SK-N-SH (cell line): Measurements from ENCODE around the gene RNF4. TPM values are rescaled to one million over a fixed set of nuclear protein-coding genes. Genes with fewer than 3 reads are reported as not detected.

Source experiments
- CTCF ChIA-PET: fragments of 300-600, 350-600 bp; formaldehyde crosslinking; extraction: SDS; loops from one replicate; lab custom pipeline; 2021; lab: Yijun Ruan, JAX
- POLR2A ChIA-PET: fragments of 350-600 bp; sonication (Branson Sonifier 250); formaldehyde crosslinking; extraction: SDS; loops from one replicate; lab custom pipeline; 2020; ENCODE audit warnings: antibody characterized with exemption, inconsistent platforms; lab: Yijun Ruan, JAX
- DNase-seq: peaks from one replicate; pipeline ENCODE4 v3.0.0; 2012
- H2AFZ ChIP-seq: fragments of 200-600 bp; sonication (generic); 2 replicates; pipeline ENCODE4 v1.8.1; 2016; ENCODE audit warnings: antibody characterized with exemption, mild to moderate bottlenecking, low read depth
- H3F3A ChIP-seq: fragments of 200-600 bp; sonication (generic); replicated peaks from 2 replicates; pipeline ENCODE3; 2016; ENCODE audit warnings: antibody characterized with exemption, mild to moderate bottlenecking; ENCODE audit not compliant: insufficient read depth
- H3K27ac ChIP-seq, 2 experiments: fragments of 200-500 bp in 1 of 2; fragments of 200-600 bp in 1 of 2; sonication (Bioruptor generic) in 1 of 2; sonication (generic), shearing (Covaris generic) in 1 of 2; 2 replicates each; pipeline versions ENCODE4 v1.5.1 to v1.6.1; 2014 to 2016; ENCODE audit warnings: low read depth in 2 of 2, inconsistent platforms in 1 of 2, low read length in 1 of 2, mild to moderate bottlenecking in 1 of 2, mixed read lengths in 1 of 2
- H3K27me3 ChIP-seq: fragments of 200-600 bp; sonication (generic), shearing (Covaris generic); 2 replicates; pipeline ENCODE4 v1.6.1; 2016; ENCODE audit warnings: mixed run types; ENCODE audit not compliant: insufficient read depth
- H3K36me3 ChIP-seq, 2 experiments: fragments of 200-500 bp in 1 of 2; fragments of 200-600 bp in 1 of 2; sonication (Bioruptor generic) in 1 of 2; sonication (generic) in 1 of 2; replicated peaks in 1 of 2; 2 replicates each; pipeline versions ENCODE3 to v1.5.1; 2014 to 2016; ENCODE audit warnings: low read length in 1 of 2, mild to moderate bottlenecking in 1 of 2; ENCODE audit not compliant: insufficient read depth in 2 of 2, control insufficient read depth in 1 of 2
- H3K4me1 ChIP-seq, 2 experiments: fragments of 200-500 bp in 1 of 2; fragments of 200-600 bp in 1 of 2; sonication (Bioruptor generic) in 1 of 2; sonication (generic), shearing (Covaris generic) in 1 of 2; 2 replicates each; pipeline versions ENCODE4 v1.5.1 to v1.6.1; 2014 to 2016; ENCODE audit warnings: low read depth in 1 of 2, low read length in 1 of 2, mixed run types in 1 of 2; ENCODE audit not compliant: insufficient read depth in 2 of 2, control insufficient read depth in 1 of 2
- H3K4me2 ChIP-seq: fragments of 200-600 bp; sonication (generic), shearing (Covaris generic); 2 replicates; pipeline ENCODE4 v1.6.1; 2017; ENCODE audit warnings: mixed run types
- H3K4me3 ChIP-seq, 2 experiments: fragments of 200-500 bp in 1 of 2; fragments of 200-600 bp in 1 of 2; sonication (Bioruptor generic) in 1 of 2; sonication (generic), shearing (Covaris generic) in 1 of 2; 2 replicates each; pipeline versions ENCODE4 v1.5.1 to v1.8.1; 2014 to 2016; ENCODE audit warnings: low read depth in 2 of 2, inconsistent platforms in 1 of 2, low read length in 1 of 2, mild to moderate bottlenecking in 1 of 2, mixed read lengths in 1 of 2, moderate library complexity in 1 of 2
- H3K79me2 ChIP-seq: fragments of 200-600 bp; sonication (generic); 2 replicates; pipeline ENCODE4 v1.8.1; 2017; ENCODE audit warnings: mild to moderate bottlenecking; ENCODE audit not compliant: insufficient read depth
- H3K9ac ChIP-seq: fragments of 200-600 bp; sonication (generic); 2 replicates; pipeline ENCODE4 v1.6.1; 2017; ENCODE audit warnings: mixed run types
- H3K9me2 ChIP-seq: fragments of 200-600 bp; sonication (generic); 2 replicates; pipeline ENCODE4 v1.6.1; 2017; ENCODE audit warnings: mixed run types
- H3K9me3 ChIP-seq: fragments of 200-600 bp; sonication (generic); 2 replicates; pipeline ENCODE4 v1.6.1; 2017; ENCODE audit warnings: mixed run types, mild to moderate bottlenecking, moderate library complexity
- H4K20me1 ChIP-seq: fragments of 200-600 bp; sonication (generic); 2 replicates; pipeline ENCODE4 v1.6.1; 2017; ENCODE audit warnings: mild to moderate bottlenecking, mixed run types; ENCODE audit not compliant: insufficient read depth
- CTCF ChIP-seq: fragments of 200-600 bp; sonication (generic); IDR thresholded peaks from 2 replicates; pipeline ENCODE4 v1.6.1; 2017; ENCODE audit warnings: antibody characterized with exemption, mild to moderate bottlenecking, moderate library complexity
- ELF1 ChIP-seq: IDR thresholded peaks from 2 replicates; pipeline ENCODE4 v1.4.0; 2012
- EP300 ChIP-seq, 2 experiments: IDR thresholded peaks; 2 replicates each; pipeline versions ENCODE4 v1.4.0 to v1.6.1; 2012; ENCODE audit warnings: borderline replicate concordance in 1 of 2, low read depth in 1 of 2, low read length in 1 of 2
- EZH2phosphoT487 ChIP-seq: fragments of 200-600 bp; sonication (generic); IDR thresholded peaks from 2 replicates; pipeline ENCODE4 v1.6.1; 2017; ENCODE audit warnings: low read depth, mixed run types, mild to moderate bottlenecking, antibody characterized with exemption, moderate library complexity, borderline replicate concordance
- FOSL2 ChIP-seq: IDR thresholded peaks from 2 replicates; pipeline ENCODE4 v1.4.0; 2012; ENCODE audit warnings: low read depth, mild to moderate bottlenecking, moderate library complexity, borderline replicate concordance
- FOXJ3 ChIP-seq: sonication (generic); formaldehyde crosslinking; IDR thresholded peaks from 2 replicates; pipeline ENCODE4 v1.5.1; 2020; ENCODE audit warnings: mild to moderate bottlenecking, missing genetic modification reagents
- GABPA ChIP-seq: IDR thresholded peaks from 2 replicates; pipeline ENCODE4 v1.4.0; 2012; ENCODE audit warnings: low read depth, mild to moderate bottlenecking
- GATA2 ChIP-seq: sonication (generic); formaldehyde crosslinking; IDR thresholded peaks from 2 replicates; pipeline ENCODE4 v1.5.0; 2020; ENCODE audit warnings: mild to moderate bottlenecking, missing genetic modification reagents
- JUND ChIP-seq: IDR thresholded peaks from 2 replicates; pipeline ENCODE4 v1.4.0; 2012
- MEF2A ChIP-seq: IDR thresholded peaks from 2 replicates; pipeline ENCODE4 v1.4.0; 2012; ENCODE audit warnings: low read depth, borderline replicate concordance
- MXI1 ChIP-seq: IDR thresholded peaks from 2 replicates; pipeline ENCODE4 v1.6.1; 2012; ENCODE audit warnings: mild to moderate bottlenecking, low read depth, low read length, improper control_type of control experiment
- NRF1 ChIP-seq: IDR thresholded peaks from 2 replicates; pipeline ENCODE4 v1.6.1; 2012; ENCODE audit warnings: low read depth, mild to moderate bottlenecking, low read length
- POLR2AphosphoS5 ChIP-seq: IDR thresholded peaks from 2 replicates; pipeline ENCODE4 v1.6.1; 2012; ENCODE audit warnings: low read depth, low read length
- RAD21 ChIP-seq: IDR thresholded peaks from 2 replicates; pipeline ENCODE4 v1.6.1; 2012; ENCODE audit warnings: mild to moderate bottlenecking, low read length
- RCOR1 ChIP-seq: fragments of 150-350 bp; IDR thresholded peaks from 2 replicates; pipeline ENCODE4 v1.6.1; 2017; ENCODE audit warnings: antibody characterized with exemption, low read length
- SIN3A ChIP-seq: IDR thresholded peaks from 2 replicates; pipeline ENCODE4 v1.6.1; 2012; ENCODE audit warnings: low read depth, mild to moderate bottlenecking, low read length, moderate library complexity, borderline replicate concordance
- TAF1 ChIP-seq: IDR thresholded peaks from 2 replicates; pipeline ENCODE4 v1.6.1; 2012; ENCODE audit warnings: low read depth, mild to moderate bottlenecking, low read length, moderate library complexity, borderline replicate concordance
- TCF12 ChIP-seq: IDR thresholded peaks from 2 replicates; pipeline ENCODE4 v1.4.0; 2012
- USF2 ChIP-seq: fragments of 150-350 bp; IDR thresholded peaks from 2 replicates; pipeline ENCODE4 v1.6.1; 2017; ENCODE audit warnings: antibody characterized with exemption, low read length, low read depth, borderline replicate concordance
- YY1 ChIP-seq: IDR thresholded peaks from 2 replicates; pipeline ENCODE4 v1.4.0; 2012; ENCODE audit warnings: low read depth, mild to moderate bottlenecking
- WGBS: methylation state at CpG from one replicate; pipeline ENCODE4 v1.1.6; 2017; ENCODE audit warnings: low lambda C conversion rate; 5-methylcytosine and 5-hydroxymethylcytosine counted together
- polyA plus RNA-seq, 3 experiments: library from polyadenylated mRNA; depleted of rRNA; stranded (reverse); fragments of >200 nt; gene quantifications; 2 replicates each; pipeline ENCODE4 v1.2.3, GENCODE V29; 2012

RNF4 gene
- polyA plus RNA-seq, 1 of the 3 experiments (the other 2 are of a cell fraction): 60.7 TPM

- TF ChIP-seq GABPA (no peak), NRF1 (no peak), GATA2 (CRISPR knock-in tag) (no peak), TAF1 (no peak), FOXJ3 (no peak), ELF1 (no peak), SIN3A (no peak), EP300 (IDR thresholded peaks at IDR 0.05; ENCODE audit: borderline replicate concordance in 1 of 2, low read depth in 1 of 2, low read length in 1 of 2) (no peak)
Observed at GRCh38 chr4:2472187-2472586, 3.3 kb downstream of the RNF4 start (continued).

- Histone ChIP-seq H3K27me3 (no peaks in the 10 kb centered on the region), H3K79me2 (peaks cover 100% of the 10 kb centered on the region), H3K4me1 (peaks cover 21 to 23% of the 10 kb centered on the region in 2 experiments; a peak in 2 of 4 replicates), H3K9me2 (no peaks in the 10 kb centered on the region), H3F3A (peaks cover 4% of the 10 kb centered on the region), H3K4me3 (no peak overlapping the region), H3K9me3 (no peaks in the 10 kb centered on the region), H4K20me1 (peaks cover 99% of the 10 kb centered on the region), H3K36me3 (peaks cover 4 to 24% of the 10 kb centered on the region in 2 experiments), H3K27ac (no peak overlapping the region; a peak in 1 of 4 replicates), H2AFZ (no peak overlapping the region), H3K4me2 (no peak overlapping the region), H3K9ac (no peak overlapping the region)
- DNase-seq: no peak
- 61% methylated on average over 3 of the region's 3 CpGs for WGBS
- CTCF ChIA-PET: interaction anchor here (0.9 kb wide), 1 partner anchor 8 kb away, joined by 3 read pairs; no protein-coding TSS in a partner anchor
- POLR2A ChIA-PET: no interaction called here
- TF ChIP-seq TCF12 (no peak), CTCF (no peak), USF2 (no peak), RCOR1 (no peak), MXI1 (no peak), TAF1 (no peak), FOSL2 (no peak), EZH2phosphoT487 (no peak), RAD21 (no peak), POLR2AphosphoS5 (no peak), ELF1 (no peak), JUND (no peak), YY1 (no peak), MEF2A (no peak), FOXJ3 (no peak), GATA2 (CRISPR knock-in tag) (no peak), GABPA (no peak)
Observed at GRCh38 chr4:2478229-2478628, 9.3 kb downstream of the RNF4 start.
